GM23338 (cell line): Measurements from ENCODE around the gene MED28.

Experiments
- CREB1 ChIP-seq: fragments of 250-450 bp; sonication (Bioruptor Pico); IDR thresholded peaks from 2 replicates; pipeline ENCODE4 v1.5.0; 2020; ENCODE audit warnings: low read depth, mild to moderate bottlenecking, moderate library complexity
- CTCF ChIP-seq, 2 experiments: fragments of 200-600 bp in 1 of 2; sonication (generic) in 1 of 2; conservative IDR thresholded peaks; 2 replicates each; pipeline versions ENCODE4 v1.5.1 to v1.6.1; 2016 to 2017; ENCODE audit warnings: antibody characterized with exemption in 2 of 2, low read depth in 2 of 2, mild to moderate bottlenecking in 2 of 2, moderate library complexity in 1 of 2
- EZH2 ChIP-seq: fragments of 200-600 bp; sonication (generic); IDR thresholded peaks from one replicate; pipeline ENCODE4 v1.8.0; 2017; ENCODE audit warnings: antibody characterized with exemption, mild to moderate bottlenecking, low read depth; ENCODE audit not compliant: unreplicated experiment
- EZH2phosphoT487 ChIP-seq: fragments of 200-600 bp; sonication (generic); IDR thresholded peaks from one replicate; pipeline ENCODE4 v1.8.1; 2018; ENCODE audit warnings: antibody characterized with exemption; ENCODE audit not compliant: unreplicated experiment
- NANOG ChIP-seq: IDR thresholded peaks from 2 replicates; pipeline ENCODE4 v1.6.1; 2016; ENCODE audit warnings: antibody characterized with exemption, borderline replicate concordance
- POLR2AphosphoS5 ChIP-seq: IDR thresholded peaks from 2 replicates; pipeline ENCODE4 v1.6.1; 2016; ENCODE audit warnings: antibody characterized with exemption, low read depth
- REST ChIP-seq: IDR thresholded peaks from one replicate; pipeline ENCODE4 v1.6.1; 2018; ENCODE audit warnings: antibody characterized with exemption; ENCODE audit not compliant: unreplicated experiment
- ZNF331 ChIP-seq: fragments of 250-450 bp; sonication (Bioruptor Pico); IDR thresholded peaks from 2 replicates; pipeline ENCODE4 v1.5.0; 2020; ENCODE audit warnings: low read depth, mild to moderate bottlenecking, moderate library complexity

GRCh38 chr4:17639136-17639535 lies 24.7 kb downstream of the MED28 start:
- TF ChIP-seq CTCF (conservative IDR thresholded peaks at IDR 0.05; ENCODE audit: low read depth in 2 of 2) = no peak
- no peak for TF ChIP-seq REST
- no peak for TF ChIP-seq POLR2AphosphoS5
- TF ChIP-seq CREB1 (CRISPR knock-in tag) = no peak
- TF ChIP-seq EZH2phosphoT487 = no peak
- no peak for TF ChIP-seq EZH2
- no peak for TF ChIP-seq ZNF331 (CRISPR knock-in tag)
- no peak for TF ChIP-seq NANOG
